ENCODE measurements around the gene CDH22. TPM values are rescaled to one million over a fixed set of nuclear protein-coding genes. Genes with fewer than 3 reads are reported as not detected.

The CDH22 gene
- total and polyA plus RNA-seq, 9 of the 15 experiments (the other 6 are each of a cell fraction or from before 2014, with no cell fraction given): 0.07 to 0.08 TPM; not detected in 7

GRCh38 chr20:46308258-46309157 lies at the start of gene CDH22 (continued):
- TF ChIP-seq ZNF280B (CRISPR knock-in tag; IDR thresholded peaks at IDR 0.05) (no peak), NFE2 (IDR thresholded peaks at IDR 0.05; ENCODE audit: low read depth) (no peak), RUNX1 (IDR thresholded peaks at IDR 0.05; ENCODE audit: low read depth) (no peak), ZNF436 (CRISPR knock-in tag; IDR thresholded peaks at IDR 0.05) (no peak), ZNF699 (CRISPR knock-in tag; IDR thresholded peaks at IDR 0.05; ENCODE audit: insufficient replicate concordance) (no peak), ZNF79 (CRISPR knock-in tag; IDR thresholded peaks at IDR 0.05; ENCODE audit: low read depth) (no peak), TEAD1 (CRISPR knock-in tag; IDR thresholded peaks at IDR 0.05) (no peak), DDX20 (tag; IDR thresholded peaks at IDR 0.05; ENCODE audit: low read depth) (no peak), ZKSCAN8 (CRISPR knock-in tag; IDR thresholded peaks at IDR 0.05) (no peak), CCAR2 (IDR thresholded peaks at IDR 0.05; ENCODE audit: low read depth, low read length) (no peak), CXXC5 (CRISPR knock-in tag; IDR thresholded peaks at IDR 0.05) (peak; percentile 44; the same call in 1 of the 2 replicates), ZNF431 (CRISPR knock-in tag; IDR thresholded peaks at IDR 0.05) (no peak), ZNF695 (CRISPR knock-in tag; IDR thresholded peaks at IDR 0.05) (no peak), RNF2 (IDR thresholded peaks at IDR 0.05) (no peak), POLR2H (tag; IDR thresholded peaks at IDR 0.05; ENCODE audit: low read depth) (no peak), GABPB1 (CRISPR knock-in tag; IDR thresholded peaks at IDR 0.05) (no peak), ZNF707 (CRISPR knock-in tag; conservative IDR thresholded peaks at IDR 0.05) (no peak), ELK3 (CRISPR knock-in tag; IDR thresholded peaks at IDR 0.05) (no peak), NONO (IDR thresholded peaks at IDR 0.05; ENCODE audit: low read depth in 2 of 2, low read length in 1 of 2) (no peak), CREB3 (tag; conservative IDR thresholded peaks at IDR 0.05; ENCODE audit: low read depth) (no peak)
- TF ChIP-seq, protein P1, sequence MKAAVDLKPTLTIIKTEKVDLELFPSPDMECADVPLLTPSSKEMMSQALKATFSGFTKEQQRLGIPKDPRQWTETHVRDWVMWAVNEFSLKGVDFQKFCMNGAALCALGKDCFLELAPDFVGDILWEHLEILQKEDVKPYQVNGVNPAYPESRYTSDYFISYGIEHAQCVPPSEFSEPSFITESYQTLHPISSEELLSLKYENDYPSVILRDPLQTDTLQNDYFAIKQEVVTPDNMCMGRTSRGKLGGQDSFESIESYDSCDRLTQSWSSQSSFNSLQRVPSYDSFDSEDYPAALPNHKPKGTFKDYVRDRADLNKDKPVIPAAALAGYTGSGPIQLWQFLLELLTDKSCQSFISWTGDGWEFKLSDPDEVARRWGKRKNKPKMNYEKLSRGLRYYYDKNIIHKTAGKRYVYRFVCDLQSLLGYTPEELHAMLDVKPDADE (conservative IDR thresholded peaks at IDR 0.05; ENCODE audit: control insufficient read depth, low read depth, low read length): no peak
- TF ChIP-seq, protein P2, sequence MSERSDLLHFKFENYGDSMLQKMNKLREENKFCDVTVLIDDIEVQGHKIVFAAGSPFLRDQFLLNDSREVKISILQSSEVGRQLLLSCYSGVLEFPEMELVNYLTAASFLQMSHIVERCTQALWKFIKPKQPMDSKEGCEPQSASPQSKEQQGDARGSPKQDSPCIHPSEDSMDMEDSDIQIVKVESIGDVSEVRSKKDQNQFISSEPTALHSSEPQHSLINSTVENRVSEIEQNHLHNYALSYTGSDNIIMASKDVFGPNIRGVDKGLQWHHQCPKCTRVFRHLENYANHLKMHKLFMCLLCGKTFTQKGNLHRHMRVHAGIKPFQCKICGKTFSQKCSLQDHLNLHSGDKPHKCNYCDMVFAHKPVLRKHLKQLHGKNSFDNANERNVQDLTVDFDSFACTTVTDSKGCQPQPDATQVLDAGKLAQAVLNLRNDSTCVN (CRISPR knock-in tag; IDR thresholded peaks at IDR 0.05): no peak
